Activated naive CD4-positive, alpha-beta T cell treated with anti-CD3 and anti-CD28 coated beads for 36 hours (primary cell): Measurements from ENCODE around the gene S1PR2. TPM values are rescaled to one million over a fixed set of nuclear protein-coding genes. Genes with fewer than 3 reads are reported as not detected.
"Not testable (repeated sequence)": the region's sequence is repeated elsewhere in the genome, so short reads cannot be mapped to it uniquely, and the experiment has no call there.

Source experiments
- CTCF ChIA-PET: fragments of 350-600 bp; sonication (Branson Sonifier 250); formaldehyde crosslinking; loops from one replicate; lab custom pipeline; 2021; ENCODE audit warnings: antibody characterized with exemption; lab: Charles Lee
- DNase-seq: peaks from one replicate; pipeline ENCODE4 v3.0.0-alpha.2; 2020
- H3K27ac Mint-ChIP-seq: one replicate; pipeline ENCODE4 v1.8.0; 2021; ENCODE audit warnings: mild to moderate bottlenecking, mixed read lengths
- H3K27me3 Mint-ChIP-seq: one replicate; pipeline ENCODE4 v1.8.0; 2021; ENCODE audit warnings: low read depth, mixed read lengths
- H3K36me3 Mint-ChIP-seq: one replicate; pipeline ENCODE4 v1.8.0; 2021; ENCODE audit warnings: low read depth, mixed read lengths
- H3K4me1 Mint-ChIP-seq: one replicate; pipeline ENCODE4 v1.8.0; 2021; ENCODE audit warnings: low read depth, mixed read lengths
- H3K4me3 Mint-ChIP-seq: one replicate; pipeline ENCODE4 v1.8.0; 2021; ENCODE audit warnings: mild to moderate bottlenecking, moderate library complexity, mixed read lengths
- H3K9me3 Mint-ChIP-seq: one replicate; pipeline ENCODE4 v1.8.0; 2021; ENCODE audit warnings: mixed read lengths
- intact Hi-C: fragments of 100-400 bp; cut with micrococcal nuclease; formaldehyde crosslinking; loops from one replicate; pipeline ENCODE4 v1.15.1; 2023
- total RNA-seq, 2 experiments: library from RNA; stranded (reverse); gene quantifications; one replicate each; pipeline ENCODE4 v1.2.3, GENCODE V29; 2021

The S1PR2 gene
- total RNA-seq, 2 experiments from 2014 or later, result 3.4 TPM

DNA sequence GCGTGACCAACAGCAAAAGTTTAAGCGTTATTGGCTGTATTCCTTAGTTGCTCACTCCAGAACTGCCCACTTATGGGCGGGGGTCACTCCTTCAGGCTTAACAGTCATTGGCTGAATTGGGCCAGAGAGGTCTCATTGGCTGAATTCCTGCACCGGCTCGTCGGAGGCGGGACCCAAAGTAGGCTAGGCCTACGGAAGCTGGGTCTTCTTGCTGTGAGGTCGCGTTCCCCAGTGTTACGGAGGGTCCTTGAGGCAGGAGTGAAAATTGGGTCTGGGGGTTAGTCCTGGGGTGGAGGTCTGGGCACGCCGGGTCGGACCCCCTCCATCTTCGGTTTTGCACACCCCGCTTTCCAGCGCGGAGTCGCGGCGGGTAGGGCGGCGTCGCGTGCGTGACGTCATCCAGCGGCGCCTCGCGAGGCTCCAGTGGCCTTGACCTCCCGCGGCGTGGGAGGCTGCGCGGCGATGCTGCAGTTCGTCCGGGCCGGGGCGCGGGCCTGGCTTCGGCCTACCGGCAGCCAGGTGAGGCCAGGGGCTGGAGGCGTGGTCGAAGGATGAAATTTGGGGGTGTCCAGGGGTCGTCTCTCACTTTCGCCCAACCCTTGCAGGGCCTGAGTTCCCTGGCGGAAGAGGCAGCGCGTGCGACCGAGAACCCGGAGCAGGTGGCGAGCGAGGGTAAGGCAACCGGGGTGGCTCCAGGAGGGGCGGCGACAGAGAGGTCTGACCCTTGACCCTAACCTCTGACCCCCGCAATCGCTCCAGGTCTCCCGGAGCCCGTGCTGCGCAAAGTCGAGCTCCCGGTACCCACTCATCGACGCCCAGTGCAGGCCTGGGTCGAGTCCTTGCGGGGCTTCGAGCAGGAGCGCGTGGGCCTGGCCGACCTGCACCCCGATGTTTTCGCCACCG lies 20.9 kb upstream of the S1PR2 start, which contains the start of gene MRPL4:
MRPL4 (plus strand) TSS at position 423 of the 903 bp plus-strand sequence; CDS start at position 463, 40 bp downstream.
- Mint-ChIP-seq H3K4me3 (peak within 1 kb of the TSS; percentile 97), H3K27me3 (no peaks in the 10 kb centered on the region), H3K36me3 (peaks cover 19% of the 10 kb centered on the region), H3K9me3 (no peaks in the 10 kb centered on the region), H3K4me1 (peaks cover 34% of the 10 kb centered on the region), H3K27ac (peak within 1 kb of the TSS; percentile 95)
- intact Hi-C loops, result loop anchor here (1.0 to 2.0 kb wide), 4 partner anchors 57 to 178 kb away; partner anchors contain the start of gene TYK2
- CTCF ChIA-PET, result interaction anchor here (0.7 to 4.0 kb wide), 2 partner anchors 23 to 395 kb away, joined by 3 to 58 read pairs; partner anchors contain the start of gene S1PR2
- peak; percentile 98 for DNase-seq

GRCh38 chr19:10246511-10246910 lies 15.4 kb upstream of the S1PR2 start:
- no peak for DNase-seq
- intact Hi-C loops, result no loop called here
- no peak overlapping the region for H3K27ac Mint-ChIP-seq
- no peaks in the 10 kb centered on the region for H3K27me3 Mint-ChIP-seq
- H3K36me3 Mint-ChIP-seq, result no peaks in the 10 kb centered on the region
- CTCF ChIA-PET, result interaction anchor here (0.6 to 1.6 kb wide), 4 partner anchors 12 to 172 kb away, joined by 3 to 6 read pairs (median 3); no protein-coding TSS in a partner anchor
- no peak overlapping the region for H3K4me3 Mint-ChIP-seq
- H3K9me3 Mint-ChIP-seq, result no peaks in the 10 kb centered on the region
- peaks cover 8% of the 10 kb centered on the region for H3K4me1 Mint-ChIP-seq

GRCh38 chr19:10245189-10245939 lies 14.2 kb upstream of the S1PR2 start:
- Mint-ChIP-seq H3K36me3 (no peaks in the 10 kb centered on the region), H3K27ac (no peak overlapping the region), H3K9me3 (no peaks in the 10 kb centered on the region)

GRCh38 chr19:10243606-10244005 lies 12.5 kb upstream of the S1PR2 start:
- CTCF ChIA-PET, result no interaction called here
- intact Hi-C loops, result no loop called here
- no peak overlapping the region for H3K4me3 Mint-ChIP-seq
- H3K27ac Mint-ChIP-seq, result no peak overlapping the region
- H3K4me1 Mint-ChIP-seq, result no peaks in the 10 kb centered on the region
- DNase-seq, result no peak
- no peaks in the 10 kb centered on the region for H3K9me3 Mint-ChIP-seq
- H3K36me3 Mint-ChIP-seq, result no peaks in the 10 kb centered on the region
- H3K27me3 Mint-ChIP-seq, result no peaks in the 10 kb centered on the region

More at GRCh38 chr19:10245189-10245939, 14.2 kb upstream of the S1PR2 start:
- intact Hi-C loops, result no loop called here
- no peak overlapping the region for H3K4me3 Mint-ChIP-seq
- no peak for DNase-seq
- H3K4me1 Mint-ChIP-seq, result peaks cover 3% of the 10 kb centered on the region
- no peaks in the 10 kb centered on the region for H3K27me3 Mint-ChIP-seq
- CTCF ChIA-PET, result interaction anchor here (1.1 to 1.6 kb wide), 2 partner anchors 13 to 17 kb away, joined by 3 to 6 read pairs; no protein-coding TSS in a partner anchor

DNA sequence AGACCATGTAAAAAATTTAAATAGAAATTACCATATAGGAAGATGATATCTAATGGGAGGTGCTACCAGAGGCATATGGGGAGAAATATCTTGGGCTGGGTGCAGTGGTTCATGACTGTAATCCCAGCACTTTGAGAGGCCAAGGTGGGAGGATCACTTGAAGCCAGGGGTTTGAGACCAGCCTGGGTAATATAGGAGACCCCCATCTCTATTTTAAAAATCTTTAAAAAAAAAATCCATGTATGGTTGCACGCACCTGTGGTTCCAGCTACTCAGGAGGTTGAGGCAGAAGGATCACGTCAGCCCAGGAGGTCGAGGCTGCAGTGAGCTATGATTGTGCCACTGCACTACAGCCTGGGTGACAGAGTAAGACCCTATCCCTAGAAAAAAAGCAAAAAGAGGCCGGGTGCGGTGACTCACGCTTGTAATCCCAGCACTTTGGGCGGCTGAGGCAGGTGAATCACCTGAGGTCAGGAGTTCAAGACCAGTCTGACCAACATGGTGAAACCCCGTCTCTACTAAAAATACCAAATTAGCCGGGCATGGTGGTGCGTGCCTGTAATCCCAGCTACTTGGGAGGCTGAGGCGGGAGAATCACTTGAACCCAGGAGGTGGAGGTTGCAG lies 10.8 kb upstream of the S1PR2 start:
- H3K4me1 Mint-ChIP-seq, H3K27me3 Mint-ChIP-seq, DNase-seq, intact Hi-C loops, CTCF ChIA-PET, H3K4me3 Mint-ChIP-seq, H3K36me3 Mint-ChIP-seq, H3K9me3 Mint-ChIP-seq, H3K27ac Mint-ChIP-seq: not testable (repeated sequence)

DNA sequence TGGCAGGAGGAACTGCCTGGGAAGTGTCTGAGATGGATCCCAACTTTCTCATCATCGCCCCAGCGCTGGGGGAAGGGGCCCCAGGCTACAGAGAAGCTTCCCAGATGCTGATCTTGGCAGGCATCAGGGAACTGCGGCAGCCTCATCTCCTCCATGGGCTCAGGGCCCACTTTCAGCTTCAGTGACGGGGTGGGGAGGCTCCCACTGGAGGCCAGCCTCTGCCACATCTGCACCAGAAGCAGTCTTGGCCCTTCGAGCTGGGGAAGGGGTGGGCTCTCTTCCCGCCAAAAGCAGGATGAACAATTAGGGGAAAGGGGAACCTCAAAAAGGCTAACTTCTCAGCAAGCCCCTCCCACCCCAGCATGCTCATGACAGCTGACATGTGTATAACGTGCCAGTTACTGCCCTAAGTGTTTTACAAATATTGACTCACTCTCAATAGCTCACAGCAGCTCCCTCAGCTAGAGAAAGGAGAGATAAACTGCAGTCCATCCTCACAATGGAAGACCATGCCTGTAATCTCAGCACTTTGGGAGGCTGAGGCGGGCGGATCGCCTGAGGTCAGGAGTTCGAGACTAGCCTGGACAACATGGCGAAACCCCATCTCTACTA lies 7.1 kb upstream of the S1PR2 start:
- CTCF ChIA-PET, result interaction anchor here (0.6 to 0.9 kb wide), 2 partner anchors 12 to 281 kb away, joined by 3 to 5 read pairs; no protein-coding TSS in a partner anchor
- no peaks in the 10 kb centered on the region for H3K36me3 Mint-ChIP-seq
- no peak for DNase-seq
- no peak overlapping the region for H3K27ac Mint-ChIP-seq
- no peak overlapping the region for H3K4me3 Mint-ChIP-seq
- no peaks in the 10 kb centered on the region for H3K27me3 Mint-ChIP-seq
- no peaks in the 10 kb centered on the region for H3K9me3 Mint-ChIP-seq
- intact Hi-C loops, result no loop called here
- peaks cover 19% of the 10 kb centered on the region for H3K4me1 Mint-ChIP-seq

DNA sequence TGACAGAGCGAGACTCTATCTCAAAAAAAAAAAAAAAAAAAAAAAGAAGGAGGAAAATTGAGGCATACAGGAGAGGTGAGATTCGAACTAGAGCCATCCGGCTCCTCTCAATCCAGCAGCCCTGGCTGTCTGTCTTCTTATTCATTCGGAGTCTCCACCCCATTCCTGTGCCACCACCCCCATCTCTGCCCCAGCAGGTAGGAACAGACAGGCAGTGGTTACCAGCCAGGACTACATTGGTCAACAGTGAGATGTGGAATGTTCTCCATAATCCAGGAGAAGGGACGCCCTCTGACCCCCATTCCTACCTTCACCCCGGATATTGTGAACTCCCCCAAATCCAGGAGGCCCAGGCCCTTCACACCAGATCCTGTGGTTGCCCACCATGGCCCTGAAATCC lies 6.6 kb upstream of the S1PR2 start:
- intact Hi-C loops, result no loop called here
- H3K4me3 Mint-ChIP-seq, result no peak overlapping the region
- DNase-seq, result no peak

GRCh38 chr19:10235409-10235808 lies 4.3 kb upstream of the S1PR2 start:
- H3K36me3 Mint-ChIP-seq, H3K9me3 Mint-ChIP-seq, intact Hi-C loops, H3K4me3 Mint-ChIP-seq, H3K27me3 Mint-ChIP-seq, DNase-seq: not testable (repeated sequence)
- Mint-ChIP-seq H3K27ac (peak overlapping the region; percentile 50), H3K4me1 (peaks cover 19% of the 10 kb centered on the region)
- CTCF ChIA-PET, result interaction anchor here (1.0 to 2.5 kb wide), 3 partner anchors 9 to 36 kb away, joined by 3 to 13 read pairs (median 4); partner anchors contain the start of gene ICAM1

More for the DNA sequence above, 6.6 kb upstream of the S1PR2 start:
- no peaks in the 10 kb centered on the region for H3K9me3 Mint-ChIP-seq
- H3K36me3 Mint-ChIP-seq, result no peaks in the 10 kb centered on the region
- H3K27me3 Mint-ChIP-seq, result no peaks in the 10 kb centered on the region
- CTCF ChIA-PET, result interaction anchor here (0.7 to 2.5 kb wide), 2 partner anchors 12 to 22 kb away, joined by 4 to 13 read pairs; no protein-coding TSS in a partner anchor
- no peak overlapping the region for H3K27ac Mint-ChIP-seq
- H3K4me1 Mint-ChIP-seq, result peaks cover 19% of the 10 kb centered on the region

DNA sequence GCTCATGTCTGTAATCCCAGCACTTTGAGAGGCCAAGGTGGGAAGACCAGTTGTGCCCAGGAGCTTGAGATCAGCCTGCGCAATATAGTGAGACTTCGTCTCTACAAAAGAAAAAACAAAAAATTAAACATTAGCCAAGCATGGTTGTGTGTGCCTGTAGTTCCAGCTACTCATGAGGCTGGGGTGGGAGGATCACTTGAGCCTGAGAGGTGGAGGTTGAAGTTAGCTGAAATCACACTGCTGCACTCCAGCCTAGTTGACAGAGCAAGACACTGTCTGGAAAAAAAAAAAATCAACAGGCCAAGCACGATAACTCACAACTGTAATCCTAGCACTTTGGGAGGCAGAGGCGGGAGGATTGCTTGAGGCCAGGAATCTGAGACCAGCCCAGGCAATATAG lies 3.9 kb upstream of the S1PR2 start:
- no peaks in the 10 kb centered on the region for H3K9me3 Mint-ChIP-seq
- CTCF ChIA-PET, result no interaction called here
- no peak overlapping the region for H3K4me3 Mint-ChIP-seq
- peaks cover 23% of the 10 kb centered on the region for H3K4me1 Mint-ChIP-seq
- peak overlapping the region; percentile 50 for H3K27ac Mint-ChIP-seq
- H3K36me3 Mint-ChIP-seq, result no peaks in the 10 kb centered on the region
- intact Hi-C loops, result no loop called here
- H3K27me3 Mint-ChIP-seq, result no peaks in the 10 kb centered on the region
- no peak for DNase-seq

DNA sequence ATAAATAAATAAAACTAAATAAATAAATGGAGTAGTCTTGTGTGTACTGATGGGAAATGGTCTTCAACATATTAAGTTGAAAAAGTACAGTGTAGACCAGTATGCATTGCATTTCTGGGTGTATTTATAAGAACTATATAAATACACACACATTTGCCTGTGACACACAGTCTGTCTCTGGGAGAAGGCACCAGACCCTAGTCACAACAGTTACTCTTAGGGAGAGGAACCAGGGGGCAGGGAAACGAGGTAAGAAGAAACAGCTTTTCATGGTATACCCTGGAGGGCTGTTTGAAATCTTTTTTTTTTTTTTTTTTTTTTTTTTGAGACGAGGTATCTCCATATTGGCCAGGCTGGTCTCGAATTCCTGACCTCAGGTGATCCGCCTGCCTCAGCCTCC lies 2.8 kb upstream of the S1PR2 start:
- Mint-ChIP-seq H3K27ac (no peak overlapping the region), H3K36me3 (no peaks in the 10 kb centered on the region), H3K4me1 (peaks cover 30% of the 10 kb centered on the region), H3K27me3 (no peaks in the 10 kb centered on the region), H3K4me3 (no peak overlapping the region), H3K9me3 (no peaks in the 10 kb centered on the region)
- no peak for DNase-seq
- intact Hi-C loops, result no loop called here
- CTCF ChIA-PET, result interaction anchor here (9.0 kb wide), 1 partner anchor 16 kb away, joined by 58 read pairs; the partner anchor contains the start of gene MRPL4

DNA sequence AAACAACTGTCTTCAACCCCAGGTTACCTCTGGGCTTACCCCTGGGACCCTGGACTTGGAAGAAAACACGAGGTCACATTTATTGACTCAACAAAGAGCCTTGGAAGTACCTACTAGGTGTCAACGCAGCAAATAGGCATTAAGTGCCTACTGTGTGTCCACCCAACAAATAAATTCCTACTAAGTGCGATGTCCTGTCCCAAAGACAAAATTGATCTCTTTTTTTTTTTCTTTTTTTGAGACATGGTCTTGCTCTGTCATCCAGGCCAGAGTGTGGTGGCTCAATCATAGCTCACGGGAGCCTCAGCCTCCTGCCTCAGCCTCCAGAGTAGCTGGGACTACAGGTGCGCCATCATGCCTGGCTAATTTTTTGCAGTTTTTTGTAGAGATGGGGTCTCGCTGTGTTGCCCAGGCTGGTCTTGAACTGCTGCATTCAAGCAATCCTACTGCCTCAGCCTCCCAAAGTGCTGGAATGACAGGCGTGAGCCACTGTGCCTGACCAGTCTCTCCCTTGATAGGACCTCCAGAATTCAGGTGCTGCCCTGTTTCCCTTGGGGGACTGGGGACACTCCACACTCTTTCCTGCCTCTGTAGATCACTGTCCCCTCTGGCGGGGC lies 589 bp upstream of the S1PR2 start:
- no peak for DNase-seq
- H3K36me3 Mint-ChIP-seq, result no peaks in the 10 kb centered on the region
- H3K27me3 Mint-ChIP-seq, result no peaks in the 10 kb centered on the region
- no peaks in the 10 kb centered on the region for H3K9me3 Mint-ChIP-seq
- peak overlapping the region; percentile 84 for H3K4me3 Mint-ChIP-seq
- intact Hi-C loops, result loop anchor here (2.0 kb wide), 1 partner anchor 37 kb away; the partner anchor contains the start of gene DNMT1
- CTCF ChIA-PET, result interaction anchor here (9.0 kb wide), 1 partner anchor 19 kb away, joined by 58 read pairs; the partner anchor contains the start of gene MRPL4
- peaks cover 31% of the 10 kb centered on the region for H3K4me1 Mint-ChIP-seq
- no peak overlapping the region for H3K27ac Mint-ChIP-seq
